Esophagus squamous epithelium (tissue), 4 donors: ENCODE data around the gene NUP133.

ENCODE experiments used
- POLR2A ChIP-seq, 4 donors: fragments of 450-650 bp; IDR thresholded peaks; one replicate each; pipeline ENCODE4 v1.6.1; 2017; ENCODE audit warnings: antibody characterized with exemption in 4 of 4, mild to moderate bottlenecking in 4 of 4, moderate library complexity in 3 of 4
- TF ChIP-seq, protein P1 (sequence below), 6 experiments: fragments of 450-650 bp in 4 of 6; fragments of 200-600 bp in 2 of 6; sonication (generic) in 2 of 6; IDR thresholded peaks; one replicate each; pipeline ENCODE4 v1.5.1; 2016 to 2019; ENCODE audit warnings: antibody characterized with exemption in 6 of 6, mild to moderate bottlenecking in 4 of 6, moderate library complexity in 4 of 6

DNA sequence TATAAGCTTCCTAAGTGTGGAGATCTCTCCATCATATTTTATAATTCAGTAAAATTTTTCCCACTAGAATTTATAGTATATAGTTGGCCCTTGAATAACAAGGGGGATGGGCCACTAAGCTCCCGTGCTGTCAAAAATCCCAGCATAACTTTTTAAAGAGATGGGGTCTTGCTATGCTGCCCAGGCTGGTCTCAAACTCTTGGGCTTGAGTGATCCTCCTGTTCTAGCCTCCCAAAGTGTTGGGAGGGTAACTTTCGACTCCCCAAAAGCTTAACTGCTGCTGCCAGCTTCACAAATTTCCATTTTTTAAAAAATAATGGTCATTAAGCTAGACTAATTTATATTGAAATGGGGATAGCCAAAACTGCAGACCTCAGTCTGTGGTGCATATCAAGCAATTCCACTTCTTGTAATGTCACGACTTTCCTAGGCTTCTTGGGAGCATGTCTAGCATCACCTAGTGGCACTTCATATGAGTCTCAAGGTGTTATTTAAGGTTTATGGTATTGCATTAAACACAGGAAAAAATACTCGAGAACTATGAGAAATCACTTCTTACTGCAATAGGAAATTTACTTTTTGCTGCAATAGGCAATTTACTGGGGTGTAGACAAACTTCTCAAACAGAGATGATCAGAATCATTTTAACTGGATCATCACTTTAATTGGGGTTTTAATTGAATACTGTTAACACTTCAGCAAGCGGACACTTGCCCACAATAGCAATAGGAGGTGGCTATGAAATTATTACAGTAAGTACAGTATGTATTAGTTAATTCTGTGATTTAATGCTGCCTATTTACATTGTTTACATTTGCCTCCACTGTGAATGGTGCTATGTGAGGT lies 55.0 kb downstream of the NUP133 start:
- TF ChIP-seq, protein P1, sequence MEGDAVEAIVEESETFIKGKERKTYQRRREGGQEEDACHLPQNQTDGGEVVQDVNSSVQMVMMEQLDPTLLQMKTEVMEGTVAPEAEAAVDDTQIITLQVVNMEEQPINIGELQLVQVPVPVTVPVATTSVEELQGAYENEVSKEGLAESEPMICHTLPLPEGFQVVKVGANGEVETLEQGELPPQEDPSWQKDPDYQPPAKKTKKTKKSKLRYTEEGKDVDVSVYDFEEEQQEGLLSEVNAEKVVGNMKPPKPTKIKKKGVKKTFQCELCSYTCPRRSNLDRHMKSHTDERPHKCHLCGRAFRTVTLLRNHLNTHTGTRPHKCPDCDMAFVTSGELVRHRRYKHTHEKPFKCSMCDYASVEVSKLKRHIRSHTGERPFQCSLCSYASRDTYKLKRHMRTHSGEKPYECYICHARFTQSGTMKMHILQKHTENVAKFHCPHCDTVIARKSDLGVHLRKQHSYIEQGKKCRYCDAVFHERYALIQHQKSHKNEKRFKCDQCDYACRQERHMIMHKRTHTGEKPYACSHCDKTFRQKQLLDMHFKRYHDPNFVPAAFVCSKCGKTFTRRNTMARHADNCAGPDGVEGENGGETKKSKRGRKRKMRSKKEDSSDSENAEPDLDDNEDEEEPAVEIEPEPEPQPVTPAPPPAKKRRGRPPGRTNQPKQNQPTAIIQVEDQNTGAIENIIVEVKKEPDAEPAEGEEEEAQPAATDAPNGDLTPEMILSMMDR (IDR thresholded peaks at IDR 0.05), result peak in 4 of 6 experiments; percentile 9 to 52 (median 26)
- TF ChIP-seq POLR2A (IDR thresholded peaks at IDR 0.05), result no peak
